Measurements from ENCODE around the gene MEPCE. TPM values are rescaled to one million over a fixed set of nuclear protein-coding genes. Genes with fewer than 3 reads are reported as not detected.
"Not testable (repeated sequence)": the region's sequence is repeated elsewhere in the genome, so short reads cannot be mapped to it uniquely, and the experiment has no call there.

MEPCE gene
- total RNA-seq, 1 donor from 2014 or later: 27.7 TPM

GRCh38 chr7:100432621-100433275 lies 3.1 kb downstream of the MEPCE start:
- DNase-seq (ENCODE audit: low spot score in 2 of 2): no peak
- no peak for FAIRE-seq

- FAIRE-seq (no peak), DNase-seq (ENCODE audit: low spot score in 2 of 2) (no peak)
These were observed 3.6 kb downstream of the MEPCE start for GRCh38 chr7:100433276-100433591.

DNA sequence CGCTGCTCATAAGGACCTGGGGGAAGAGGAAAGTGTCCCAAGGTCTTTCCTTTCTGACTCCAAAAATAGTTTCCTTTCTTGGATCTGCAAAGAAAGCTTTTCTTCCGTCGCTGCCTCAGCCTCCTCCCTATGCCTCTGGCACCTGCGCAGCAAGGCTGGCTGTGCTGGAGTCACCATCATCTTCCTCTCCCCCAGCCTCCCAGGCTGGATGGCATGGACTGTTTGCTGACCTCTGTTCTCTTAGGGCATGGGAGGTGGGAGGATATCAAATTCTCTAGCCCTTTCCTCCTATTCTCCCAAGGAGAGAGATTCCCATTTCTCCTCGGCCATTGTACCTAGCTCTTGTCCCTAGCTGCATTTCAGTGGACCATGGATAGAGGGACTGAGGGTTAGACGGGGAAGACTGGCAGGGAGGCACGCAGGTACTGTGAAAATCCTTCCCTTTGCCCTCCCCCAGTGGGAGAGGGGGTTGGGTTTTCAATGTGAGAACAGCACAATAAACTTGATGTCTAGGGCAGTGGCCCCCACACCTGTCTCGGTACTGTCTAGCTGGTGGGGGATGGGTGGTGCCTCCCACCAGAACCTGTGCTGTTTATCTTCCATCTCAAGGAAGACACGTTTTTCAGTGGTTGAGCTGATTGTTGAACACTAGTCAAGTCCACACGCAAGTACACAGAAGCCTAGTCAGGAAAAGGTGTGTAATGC lies 4.1 kb downstream of the MEPCE start:
- FAIRE-seq: no peak
- DNase-seq (ENCODE audit: low spot score in 2 of 2): peak in 1 of 2 donors; percentile 5

DNA sequence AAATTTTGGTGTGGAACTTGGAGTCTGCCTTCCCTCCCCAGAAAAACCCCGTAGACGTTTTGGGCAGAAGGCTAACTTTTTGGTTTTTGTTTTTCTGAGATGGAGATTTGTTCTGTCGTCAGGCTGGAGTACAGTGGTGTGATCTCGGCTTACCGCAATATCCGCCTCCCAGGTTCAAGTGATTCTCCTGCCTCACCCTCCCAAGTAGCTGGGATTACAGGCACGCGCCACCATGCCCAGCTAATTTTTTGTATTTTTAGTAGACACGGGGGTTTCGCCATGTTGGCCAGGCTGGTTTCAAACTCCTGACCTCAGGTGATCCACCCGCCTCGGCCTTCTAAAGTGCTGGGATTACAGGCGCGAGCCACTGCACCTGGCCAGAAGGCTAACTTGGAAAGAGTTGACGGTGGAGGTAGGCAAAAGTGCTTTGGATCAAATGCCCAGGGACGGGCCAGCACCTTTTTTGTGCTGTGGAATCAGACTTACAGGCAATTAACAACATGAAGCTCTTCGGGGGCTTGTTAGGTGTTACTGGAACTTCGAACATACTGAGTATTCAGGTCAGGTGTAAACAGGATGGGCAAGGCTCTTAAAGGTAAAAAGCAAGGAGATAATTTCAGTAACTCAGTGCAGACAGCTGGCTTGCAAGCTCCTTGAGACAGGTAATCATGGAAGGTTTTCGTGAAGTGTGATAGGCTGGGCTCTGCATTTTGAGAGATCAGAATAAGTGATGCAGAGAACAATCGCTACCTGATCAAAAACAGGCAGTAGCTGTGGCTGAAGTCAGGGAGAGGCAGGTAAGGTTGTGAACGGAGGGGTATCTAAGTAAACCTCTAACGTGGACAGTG lies 4.9 kb downstream of the MEPCE start:
- no peak for FAIRE-seq
- DNase-seq (ENCODE audit: low spot score in 2 of 2): peak in 1 of 2 donors; percentile 12

GRCh38 chr7:100435401-100436304 lies 6.0 kb downstream of the MEPCE start:
- DNase-seq (ENCODE audit: low spot score in 2 of 2): peak; percentile 53 to 62

DNA sequence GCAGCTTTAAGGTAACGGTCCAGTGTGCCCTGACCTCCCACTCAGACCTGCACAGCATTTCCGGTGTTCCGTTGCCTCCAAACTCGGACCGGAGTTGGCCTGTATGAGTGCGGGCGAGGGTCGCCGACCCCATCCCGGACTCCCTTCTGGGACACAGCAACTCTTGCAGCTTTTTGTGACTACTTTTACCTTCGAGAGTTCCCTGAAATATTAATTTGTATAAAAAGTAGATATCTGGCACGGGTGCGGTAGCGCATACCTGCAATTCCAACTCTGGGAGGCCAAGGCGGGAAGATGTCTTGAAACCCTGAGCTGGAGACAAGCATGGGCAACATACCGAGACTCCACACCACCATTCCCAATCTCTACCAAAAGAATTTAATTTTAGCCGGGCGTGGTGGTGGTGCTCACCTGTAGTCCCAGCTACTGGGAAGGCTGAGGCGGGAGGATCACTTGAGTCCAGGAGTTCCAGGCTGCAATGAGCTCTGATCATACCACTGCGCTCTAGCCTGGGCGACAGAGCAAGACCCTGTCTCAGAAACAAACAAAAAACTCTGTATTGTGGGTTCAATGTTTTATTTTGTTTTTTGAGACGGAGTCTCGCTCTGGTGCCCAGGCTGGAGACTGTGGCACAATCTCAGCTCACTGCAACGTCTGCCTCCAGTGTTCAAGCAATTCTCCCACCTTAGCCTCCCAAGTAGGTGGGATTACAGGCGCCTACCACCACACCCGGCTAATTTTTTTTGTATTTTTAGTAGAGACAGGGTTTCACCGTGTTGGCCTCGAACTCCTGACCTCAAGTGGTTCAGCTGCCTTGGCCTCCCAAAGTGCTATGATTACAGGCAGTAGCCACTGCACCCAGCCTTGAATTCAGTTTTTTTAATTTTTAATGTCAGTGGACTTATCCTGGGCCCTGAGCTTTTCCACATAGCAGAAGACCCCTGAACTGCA lies 7.8 kb downstream of the MEPCE start:
- FAIRE-seq: no peak
- DNase-seq (ENCODE audit: low spot score in 2 of 2): no peak

More at GRCh38 chr7:100435401-100436304, 6.0 kb downstream of the MEPCE start:
- FAIRE-seq: no peak

GRCh38 chr7:100438172-100438571 lies 8.5 kb downstream of the MEPCE start:
- no peak for FAIRE-seq

GRCh38 chr7:100438731-100439130 lies 9.1 kb downstream of the MEPCE start:
- DNase-seq (ENCODE audit: low spot score in 2 of 2); FAIRE-seq: not testable (repeated sequence)

More at GRCh38 chr7:100438172-100438571, 8.5 kb downstream of the MEPCE start:
- no peak for DNase-seq (ENCODE audit: low spot score in 2 of 2)

- FAIRE-seq; DNase-seq (ENCODE audit: low spot score in 2 of 2): not testable (repeated sequence)
These were observed 9.6 kb downstream of the MEPCE start for GRCh38 chr7:100439244-100439643.

DNA sequence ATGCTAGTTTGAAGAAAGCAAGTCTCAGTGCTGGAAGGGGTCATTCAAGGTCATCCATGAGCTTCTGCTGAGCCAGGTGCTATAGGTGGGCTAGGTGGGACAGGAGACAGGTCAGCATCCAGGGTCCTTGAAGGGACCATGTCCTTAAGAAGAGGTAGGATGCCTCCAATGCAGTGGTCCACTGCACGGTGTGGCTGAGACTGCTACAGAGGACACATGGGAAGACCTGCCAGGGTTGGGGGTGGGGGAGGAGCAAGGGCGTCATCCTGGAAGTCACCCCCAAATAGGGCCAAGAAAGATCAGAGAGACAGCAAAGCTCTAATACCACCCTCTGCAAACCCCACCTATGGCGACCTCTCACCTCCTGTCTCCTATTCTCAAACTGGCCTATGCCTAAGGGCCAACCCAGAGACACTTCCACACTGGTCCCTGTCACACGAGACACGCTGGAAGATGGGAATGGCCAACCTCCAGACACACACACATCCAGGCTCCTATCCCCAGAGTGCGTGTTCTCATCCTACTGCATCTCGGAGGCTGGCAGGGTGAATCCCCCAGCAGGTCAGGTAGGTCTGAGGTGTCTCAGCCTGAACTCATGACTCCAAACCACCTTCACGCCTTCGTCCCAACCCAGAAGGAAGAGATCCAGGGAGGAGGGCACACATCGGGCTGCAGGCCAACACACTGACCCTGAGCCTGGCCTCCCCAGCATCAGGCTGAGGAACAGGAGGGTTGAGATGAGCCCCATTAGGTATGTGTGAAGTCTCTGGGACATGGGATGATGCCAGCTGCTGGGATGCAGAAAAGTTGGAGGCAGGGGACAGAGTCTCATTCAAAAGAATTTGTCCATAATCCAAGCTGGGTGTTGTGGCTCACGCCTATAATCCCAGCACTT lies 12.3 kb downstream of the MEPCE start:
- DNase-seq (ENCODE audit: low spot score in 2 of 2): no peak
- FAIRE-seq: no peak

DNA sequence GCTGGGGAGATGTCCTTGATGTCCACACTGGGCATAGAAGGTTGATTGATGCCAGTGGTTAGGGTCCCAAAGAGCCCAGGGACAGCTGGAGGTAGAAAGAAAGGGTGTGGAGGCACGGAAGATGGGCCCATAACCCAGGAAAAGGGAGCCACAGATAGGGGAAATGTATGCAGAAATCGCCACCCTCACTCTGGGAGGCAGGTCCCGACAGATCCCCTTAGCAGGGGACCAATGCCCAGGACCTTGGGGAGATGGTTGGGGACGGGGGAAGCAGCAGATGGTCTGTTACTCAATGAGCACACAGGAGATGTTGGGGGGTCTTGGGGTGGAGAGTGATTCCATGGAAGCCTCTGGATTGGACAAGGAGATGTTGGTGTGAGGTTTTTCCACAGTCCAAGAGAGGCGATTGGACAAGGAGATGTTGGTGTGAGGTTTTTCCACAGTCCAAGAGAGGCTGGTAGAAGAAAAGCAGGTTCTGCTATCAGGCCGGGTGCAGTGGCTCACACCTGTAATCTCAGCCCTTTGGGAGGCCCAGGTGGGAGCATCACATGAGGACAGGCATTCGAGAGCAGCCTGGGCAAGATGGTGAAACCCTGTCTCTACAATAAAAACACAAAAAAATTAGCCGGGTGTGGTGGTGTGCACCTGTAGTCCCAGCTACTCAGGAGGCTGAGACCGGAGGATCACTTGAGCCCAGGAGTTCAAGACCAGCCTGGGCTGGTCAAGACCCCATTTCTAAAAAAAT lies 13.6 kb downstream of the MEPCE start:
- FAIRE-seq: no peak
- DNase-seq (ENCODE audit: low spot score in 2 of 2): no peak

DNA sequence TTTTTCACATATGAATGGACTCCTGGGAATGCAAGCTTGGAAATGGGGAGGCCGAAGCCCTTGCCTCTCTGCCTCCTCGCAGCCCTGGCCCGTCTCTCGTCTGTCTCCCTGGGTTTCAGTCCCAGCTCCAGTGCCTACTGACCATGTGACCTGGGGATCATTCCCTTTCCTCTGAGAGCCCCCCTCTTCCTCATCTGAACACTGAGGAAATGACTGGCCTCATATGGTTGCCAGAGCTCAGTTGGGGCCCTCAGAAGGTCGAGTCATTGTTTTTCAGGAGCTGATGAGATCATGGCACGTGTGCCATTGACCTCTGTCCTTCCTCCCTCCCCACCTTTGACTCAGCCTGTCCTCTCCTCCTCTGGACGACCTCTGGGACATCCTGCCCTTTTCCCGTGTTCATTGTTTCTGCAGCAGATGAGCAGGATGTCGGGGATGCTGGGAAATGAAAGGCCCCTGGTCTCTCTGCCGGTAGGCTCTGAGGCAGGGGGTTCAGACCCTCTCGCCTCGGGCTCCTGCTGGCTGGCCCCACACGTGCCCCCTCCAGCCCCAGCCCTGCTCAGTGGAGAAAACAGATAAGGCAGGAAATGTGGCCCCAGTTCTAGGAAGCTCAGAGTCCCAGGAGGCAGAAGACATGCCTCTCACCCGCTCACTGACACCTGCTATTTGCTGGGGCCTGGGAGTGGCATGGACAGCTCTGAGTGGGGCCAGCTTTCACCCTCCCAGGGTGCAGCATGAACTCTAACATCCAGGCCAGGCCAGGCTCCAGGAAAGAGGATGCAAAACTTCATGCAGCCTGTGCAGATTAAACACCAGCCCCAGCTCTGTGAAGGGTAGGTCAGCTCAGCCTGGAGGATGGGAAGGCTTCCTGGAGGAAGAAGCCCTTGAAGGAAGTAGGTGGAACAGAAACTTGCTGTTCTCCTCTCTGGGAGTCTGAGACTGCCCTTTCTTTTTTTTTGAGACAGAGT lies 15.0 kb downstream of the MEPCE start:
- no peak for FAIRE-seq
- no peak for DNase-seq (ENCODE audit: low spot score in 2 of 2)

DNA sequence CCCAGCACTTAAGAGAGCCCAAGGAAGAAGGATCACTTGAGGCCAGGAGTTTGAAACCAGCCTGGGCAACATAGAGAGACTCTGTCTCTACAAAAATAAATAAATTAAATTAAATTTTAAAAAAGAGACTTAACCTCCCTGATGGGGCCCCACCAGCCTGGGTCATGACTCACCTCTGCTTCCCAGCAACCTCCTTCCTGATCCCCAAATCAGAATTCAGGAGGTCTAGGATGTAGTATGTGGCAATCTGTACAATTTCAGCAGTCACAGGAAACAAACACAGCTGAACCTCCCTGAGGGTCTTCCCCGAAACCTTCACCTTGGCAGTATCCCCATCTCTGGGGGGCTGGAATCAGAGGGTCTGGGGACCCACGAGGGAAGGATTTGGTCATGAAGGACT lies 16.4 kb downstream of the MEPCE start:
- FAIRE-seq: no peak

GRCh38 chr7:100447363-100447762 lies 17.7 kb downstream of the MEPCE start:
- not testable (repeated sequence) for FAIRE-seq; DNase-seq (ENCODE audit: low spot score in 2 of 2)

More for the DNA sequence above, 16.4 kb downstream of the MEPCE start:
- DNase-seq (ENCODE audit: low spot score in 2 of 2): no peak

GRCh38 chr7:100449190-100449795 lies 19.7 kb downstream of the MEPCE start:
- FAIRE-seq: no peak
- DNase-seq (ENCODE audit: low spot score in 2 of 2): no peak

DNA sequence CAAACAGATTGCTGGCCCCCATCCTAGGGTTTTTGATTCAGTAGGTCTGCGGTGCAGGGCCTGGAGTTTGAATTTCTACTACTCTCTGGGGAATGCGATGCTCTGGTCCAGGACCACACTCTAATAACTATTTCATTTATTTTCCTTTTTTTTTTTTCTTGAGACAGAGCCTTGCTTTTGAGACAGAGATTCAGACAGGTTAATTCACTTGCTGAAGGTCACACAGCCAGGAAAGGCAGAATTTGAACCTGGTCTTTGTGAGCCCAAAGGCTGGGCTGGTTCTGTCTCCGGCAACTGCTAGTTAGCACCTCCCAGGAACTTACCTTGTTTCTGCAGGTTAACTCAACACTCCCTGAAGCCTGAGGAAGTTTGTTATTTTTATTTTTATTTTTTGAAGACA lies 22.9 kb downstream of the MEPCE start:
- DNase-seq (ENCODE audit: low spot score in 2 of 2) (no peak), FAIRE-seq (no peak)
